LoVo (cell line): ENCODE measurements around the gene AKNA.

Source experiments
- DNase-seq: peaks from one replicate; pipeline ENCODE4 v3.0.0-alpha.2; 2016; ENCODE audit warnings: low spot score

Gene AKNA

DNA sequence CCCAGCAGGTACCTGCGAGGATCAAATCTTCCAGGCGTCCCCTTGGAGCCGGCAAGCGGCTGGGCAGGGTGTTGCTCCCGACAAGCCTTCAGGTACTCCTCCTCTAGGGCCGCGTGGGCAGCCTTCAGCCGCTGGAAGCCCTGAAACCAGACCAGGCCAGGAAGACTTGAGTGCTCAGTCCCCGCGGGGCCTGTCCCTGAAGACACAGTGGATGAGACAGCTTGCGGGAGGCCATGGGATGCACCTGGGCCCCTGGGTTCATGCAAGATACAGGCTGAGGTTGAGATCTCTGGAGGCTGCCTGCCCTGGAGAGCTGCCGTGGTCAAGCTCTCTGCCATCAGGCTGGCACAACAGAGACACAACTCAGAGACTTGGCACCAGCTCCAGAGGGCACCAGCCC is 25.4 kb downstream of the AKNA start:
- no peak for DNase-seq

DNA sequence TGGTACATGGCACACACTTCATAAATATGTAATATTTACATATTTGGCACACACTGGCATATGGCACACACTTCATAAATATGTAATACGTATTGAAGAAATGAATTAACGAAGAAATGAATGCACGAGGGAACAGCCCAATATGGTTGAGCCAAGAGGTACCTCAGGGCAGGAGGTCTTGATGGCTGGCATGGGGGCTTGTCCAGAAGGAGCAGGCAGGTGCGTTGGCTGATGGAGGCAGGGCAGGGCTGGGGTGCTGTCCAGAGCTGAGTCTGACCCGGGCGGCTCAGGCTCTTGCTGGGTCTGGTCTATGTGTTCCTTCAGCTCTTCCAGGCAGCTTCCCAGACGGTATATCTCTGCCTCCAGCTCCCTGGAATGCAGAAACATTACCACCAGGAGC is 26.2 kb downstream of the AKNA start:
- DNase-seq = no peak

DNA sequence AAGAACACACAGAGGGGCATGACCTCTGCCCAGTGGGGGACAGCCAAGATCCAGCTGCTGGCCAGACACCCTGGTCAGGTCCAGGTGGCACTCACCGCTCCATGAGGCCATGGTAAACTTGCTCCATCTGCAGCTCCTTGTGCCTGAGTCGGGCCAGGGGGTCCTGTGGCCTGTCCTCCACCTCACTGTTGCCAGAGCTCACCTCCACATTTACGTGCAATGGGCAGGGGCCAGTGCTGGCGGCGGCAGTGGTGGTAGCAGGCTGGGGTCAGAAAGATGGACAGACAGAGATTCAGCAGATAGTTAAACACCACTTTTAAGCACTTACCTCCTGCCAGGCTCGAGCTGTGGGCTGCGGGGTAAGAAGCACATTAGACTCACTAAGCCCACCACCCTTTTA is 28.0 kb downstream of the AKNA start:
- no peak for DNase-seq

DNA sequence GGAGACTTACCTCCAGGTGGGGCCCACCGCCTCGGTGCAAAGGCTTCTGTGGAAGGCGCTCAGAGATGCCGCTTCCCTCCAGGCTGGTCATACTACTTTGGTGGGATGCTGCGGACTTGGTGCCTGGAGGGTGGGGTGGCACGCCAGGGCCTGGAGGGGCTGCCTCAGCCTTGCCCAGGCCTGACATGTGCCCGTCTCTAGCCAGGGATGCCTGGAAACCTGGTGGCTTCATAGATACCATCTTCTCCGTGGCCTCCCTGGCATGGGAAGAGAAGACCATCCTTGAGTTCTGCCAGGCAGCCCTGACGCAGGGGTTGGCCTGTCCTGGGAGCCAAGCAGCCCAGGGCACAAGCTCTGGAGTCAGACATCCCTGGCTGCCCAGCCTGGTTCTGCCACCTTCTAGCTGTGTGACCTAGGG is 29.9 kb downstream of the AKNA start:
- no peak for DNase-seq

DNA sequence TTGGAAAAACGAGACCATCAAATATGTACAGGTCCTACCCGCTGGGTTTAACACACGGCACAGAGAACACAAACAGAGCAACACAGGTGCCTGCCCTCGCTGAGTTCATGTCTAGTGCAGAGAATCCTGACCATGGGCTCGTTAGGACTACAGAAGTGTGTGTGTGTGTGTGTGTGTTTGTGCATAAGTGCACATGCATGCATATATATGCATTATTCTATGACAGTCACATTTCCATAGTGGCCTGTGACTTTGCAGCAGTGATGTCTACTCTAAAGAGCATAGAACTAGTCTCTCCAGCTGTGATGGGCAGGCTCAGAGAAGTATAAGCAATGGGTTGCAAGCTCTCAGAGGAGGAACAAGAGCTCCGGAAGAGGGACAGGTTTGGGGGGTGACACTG is 30.4 kb downstream of the AKNA start:
- DNase-seq = no peak

DNA sequence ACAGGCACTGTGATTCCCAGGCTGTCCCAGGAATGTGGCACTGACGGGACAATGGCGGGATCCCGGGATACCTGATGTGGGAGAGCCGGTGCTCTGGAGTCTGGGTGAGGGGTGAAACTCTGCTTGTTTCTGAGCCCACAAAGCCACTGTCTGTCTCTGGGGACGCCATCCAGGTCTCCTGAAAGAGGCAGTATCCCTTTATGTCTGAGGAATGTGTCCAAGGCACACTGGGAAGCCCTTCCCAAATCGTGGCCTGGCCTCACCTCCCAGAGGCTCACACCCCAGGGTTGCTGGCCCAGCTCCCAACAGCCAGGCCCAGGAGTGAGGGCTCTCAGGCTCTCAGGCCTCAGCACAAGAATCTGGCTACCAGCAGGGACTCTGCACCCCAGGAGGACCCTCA is 31.0 kb downstream of the AKNA start:
- no peak for DNase-seq

DNA sequence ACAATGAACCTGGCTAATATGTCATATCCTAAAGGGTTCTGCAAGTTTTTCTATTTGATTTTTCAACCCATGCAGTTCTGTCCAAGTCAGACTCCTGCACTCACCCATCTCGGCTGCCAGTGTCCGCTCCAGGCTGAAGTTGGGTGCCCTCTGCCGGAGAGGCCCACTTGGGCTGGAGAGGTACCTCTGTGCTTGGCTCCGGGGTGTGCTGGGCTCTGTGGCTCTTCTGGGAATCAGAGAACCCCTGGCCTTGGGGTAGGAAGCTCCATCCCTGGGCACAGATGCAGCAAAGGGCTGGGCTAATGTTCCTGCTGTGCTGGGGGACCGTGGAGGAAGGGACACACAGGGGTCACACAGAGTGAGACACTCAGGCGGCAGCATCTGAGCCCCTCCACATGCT is 32.0 kb downstream of the AKNA start:
- no peak for DNase-seq

DNA sequence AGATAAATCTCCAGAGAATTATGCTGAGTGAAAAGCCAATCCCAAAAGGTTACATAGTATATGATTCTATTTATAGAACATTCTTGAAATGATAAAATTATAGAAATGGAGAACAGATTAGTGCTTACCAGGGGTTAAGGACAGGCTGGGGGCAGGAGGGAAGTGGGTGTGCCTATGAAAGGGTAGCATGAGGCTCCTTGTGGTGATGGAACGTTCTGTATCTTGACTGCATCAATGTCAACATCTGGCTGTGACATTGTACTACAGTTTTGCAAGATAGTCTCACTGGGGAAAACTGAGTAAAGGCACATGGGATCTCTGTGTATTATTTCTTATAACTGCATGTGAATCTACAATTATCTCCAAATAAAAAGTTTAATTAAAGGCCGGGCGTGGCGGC is 35.9 kb downstream of the AKNA start:
- no peak for DNase-seq

DNA sequence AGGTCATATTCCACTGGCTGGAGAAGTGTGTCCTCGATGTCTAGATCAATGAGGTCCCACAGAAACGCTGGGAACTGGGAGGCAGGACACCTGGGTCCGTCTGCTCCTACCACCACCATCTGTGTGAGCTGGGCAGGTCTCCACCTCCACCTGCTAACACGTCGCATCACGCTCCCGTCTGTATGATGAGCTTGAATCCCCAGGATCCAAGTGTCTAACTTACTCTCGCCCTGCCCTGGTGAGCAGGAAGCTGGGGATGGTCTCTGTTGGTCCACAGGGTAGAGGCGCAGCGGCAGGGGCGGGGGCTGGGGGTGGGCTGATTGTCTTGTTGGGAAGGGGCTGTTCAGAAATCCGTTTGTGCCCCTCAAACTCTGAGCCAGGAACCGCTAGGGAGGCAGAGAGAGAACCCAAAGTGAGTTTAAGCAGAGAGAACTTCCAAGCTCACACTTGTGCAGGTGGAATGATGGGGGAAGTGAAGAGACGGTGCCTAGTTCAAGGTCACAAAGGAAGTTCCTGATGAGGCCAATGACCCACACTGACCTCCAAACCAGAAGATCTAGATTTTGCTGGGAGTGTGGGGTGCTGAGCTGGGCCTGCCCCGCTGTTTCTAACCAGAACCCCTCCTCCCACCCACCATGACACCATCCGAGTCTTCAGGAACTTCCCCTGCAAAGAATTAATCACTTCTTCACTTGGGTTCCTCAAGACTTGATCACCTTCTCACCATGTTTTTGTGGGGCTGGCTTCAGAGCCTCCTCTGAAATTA is 37.0 kb downstream of the AKNA start:
- DNase-seq = no peak

DNA sequence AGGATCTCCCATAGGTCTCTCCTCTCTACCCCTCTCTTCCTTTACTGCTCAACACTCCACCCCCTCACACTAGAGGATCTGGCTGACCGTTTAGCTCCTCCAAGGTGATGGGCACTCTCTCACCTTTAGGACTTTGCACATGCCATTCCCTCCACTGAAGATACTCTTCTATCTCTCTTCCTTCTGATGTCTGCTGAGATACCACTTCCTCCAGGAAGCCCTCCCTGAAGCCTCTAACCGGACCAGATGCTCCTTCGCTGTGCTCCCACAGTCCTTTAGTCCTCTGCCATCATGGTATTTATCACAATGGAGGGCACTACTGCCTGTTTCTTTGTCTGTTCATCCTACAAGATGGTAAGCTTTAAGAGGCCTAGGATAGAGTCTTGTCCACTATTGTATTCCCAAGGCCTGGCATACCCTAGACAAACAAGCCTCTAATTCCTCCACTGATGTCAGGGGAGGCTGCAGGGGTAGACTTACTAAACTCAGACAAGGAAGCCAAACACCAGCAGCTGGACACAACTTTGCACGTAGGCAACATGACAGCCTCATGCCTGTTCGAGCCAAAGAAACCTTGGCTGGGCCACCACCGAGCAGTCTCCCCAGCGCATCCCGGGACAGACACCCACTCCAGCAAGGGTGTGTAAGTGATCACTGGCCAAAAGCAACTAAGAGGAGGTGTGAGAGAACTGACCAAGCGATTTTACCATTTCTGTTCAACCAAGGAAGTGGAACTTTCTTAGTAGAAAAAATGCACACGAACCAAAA is 37.9 kb downstream of the AKNA start:
- DNase-seq = no peak

DNA sequence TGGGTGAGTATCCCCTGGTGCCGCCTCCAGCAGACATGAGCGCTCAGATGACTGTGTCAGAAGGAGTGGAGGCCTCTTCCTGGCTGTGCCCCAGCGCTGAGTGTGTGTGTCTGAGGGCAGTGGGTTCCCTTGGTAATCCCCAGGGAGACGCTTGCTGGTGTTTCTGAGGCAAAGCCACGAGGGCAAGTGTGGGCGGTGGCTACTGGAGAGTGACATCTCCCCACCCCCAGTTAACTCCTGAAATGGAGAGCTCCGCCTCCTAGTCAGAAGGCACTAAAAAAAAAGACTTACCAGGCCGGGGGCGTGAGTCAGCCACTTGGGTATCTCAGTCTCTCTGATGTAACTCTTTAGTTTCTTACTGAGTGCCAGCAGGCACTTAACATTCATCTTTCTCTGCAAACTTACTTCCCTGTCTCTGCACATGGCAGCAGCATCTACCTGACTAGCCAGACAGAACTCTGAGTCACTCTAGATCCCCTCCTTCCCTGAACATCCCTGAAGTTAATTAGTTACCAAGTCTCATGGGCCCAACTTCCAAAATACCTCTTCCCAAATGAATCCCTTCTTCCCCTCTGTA is 38.8 kb downstream of the AKNA start:
- DNase-seq = peak; percentile 33

DNA sequence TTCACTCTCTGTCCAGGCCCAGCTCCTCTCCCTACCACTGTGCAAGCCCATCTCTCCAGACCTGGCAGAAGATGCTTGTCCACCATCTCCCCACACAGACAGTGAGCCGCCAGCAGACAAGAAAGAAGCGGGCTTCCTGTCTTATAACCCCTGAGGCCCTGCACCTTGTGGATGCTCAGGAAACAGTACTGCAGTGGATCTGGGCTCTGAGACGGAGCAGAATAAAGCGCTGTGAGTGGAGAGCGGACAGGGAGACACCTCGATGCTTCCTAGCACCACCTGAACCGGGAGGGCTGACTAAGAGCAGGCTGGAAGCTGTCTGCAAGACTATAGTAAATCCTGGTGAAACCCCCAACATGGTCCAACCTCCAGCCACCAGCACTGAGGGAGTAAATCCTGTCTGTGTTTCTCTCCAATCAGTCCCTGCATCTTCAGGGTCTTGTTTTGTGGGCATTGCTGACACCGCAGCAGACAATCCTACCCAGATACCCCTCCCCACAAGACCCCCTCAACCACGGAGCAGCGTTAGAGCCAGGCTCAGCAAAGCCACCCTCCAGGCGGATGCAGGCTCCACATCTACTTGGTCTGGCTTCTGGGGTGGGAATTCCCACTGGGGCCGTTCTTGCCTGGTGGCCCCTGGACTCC is 39.4 kb downstream of the AKNA start:
- no peak for DNase-seq

DNA sequence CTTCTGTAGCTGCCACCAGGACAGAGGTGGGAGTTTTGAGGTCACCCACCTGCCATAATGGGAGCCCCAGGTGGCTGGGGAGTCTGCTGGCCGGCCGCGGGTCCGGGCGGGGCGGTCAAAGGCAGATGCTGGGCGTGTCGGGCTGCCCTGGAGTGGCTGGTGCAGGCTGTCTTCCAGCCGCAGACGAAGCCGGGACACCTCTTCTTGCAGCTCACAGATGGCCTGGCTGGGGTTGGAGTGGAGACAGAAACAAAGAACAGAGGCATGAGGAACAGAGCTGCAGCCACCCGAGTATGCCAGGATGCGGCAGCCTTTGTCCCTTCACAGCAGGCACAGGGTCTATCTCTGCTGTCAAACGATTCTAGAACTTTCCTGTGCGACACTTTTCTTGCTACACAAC is 40.1 kb downstream of the AKNA start:
- DNase-seq = no peak

DNA sequence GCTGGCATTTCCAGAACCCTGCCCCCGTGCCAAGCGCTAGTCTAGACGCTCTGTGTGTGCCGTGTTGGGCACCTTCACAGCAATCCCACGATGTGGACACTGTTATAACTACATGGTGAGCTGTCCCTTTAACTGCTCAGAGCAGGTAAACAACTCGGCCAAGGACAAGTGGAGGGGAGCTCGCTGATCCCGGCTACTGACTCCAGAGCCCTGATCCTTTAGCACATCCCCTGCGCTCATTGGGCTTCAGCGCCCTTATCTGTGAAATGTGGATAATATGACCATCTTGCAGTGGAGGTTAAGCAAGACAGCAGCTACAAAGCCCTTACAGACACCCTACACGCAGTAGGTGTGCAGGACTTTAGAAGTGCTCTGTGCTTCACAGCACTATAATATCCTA is 41.6 kb downstream of the AKNA start:
- DNase-seq = no peak

DNA sequence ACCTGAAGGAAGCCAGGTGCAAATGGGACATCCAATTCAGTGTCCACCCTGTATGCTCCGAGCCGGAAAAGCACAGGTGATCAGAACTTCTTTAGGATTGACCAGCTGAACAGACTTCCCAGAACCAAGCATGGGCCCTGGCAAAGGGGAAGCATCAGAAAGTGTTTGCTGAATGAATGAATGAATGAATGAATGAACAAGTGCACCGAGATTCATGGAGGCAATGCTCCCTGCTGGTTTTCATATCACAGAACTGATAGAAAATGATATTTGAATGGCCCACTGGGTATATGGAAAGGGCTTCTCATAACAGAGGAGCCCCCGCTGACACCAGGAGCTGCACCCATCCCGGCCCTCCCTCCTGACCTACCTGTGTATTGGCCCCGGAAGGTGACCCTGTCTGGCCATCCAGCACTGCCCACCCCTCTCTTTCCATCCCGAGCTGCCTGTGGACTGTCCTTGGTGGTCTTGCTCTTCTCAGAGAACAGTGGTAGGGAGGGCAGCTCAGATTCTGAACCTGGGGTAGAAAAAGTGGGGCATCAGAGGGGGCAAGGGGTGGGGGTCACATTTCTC is 42.2 kb downstream of the AKNA start:
- no peak for DNase-seq

DNA sequence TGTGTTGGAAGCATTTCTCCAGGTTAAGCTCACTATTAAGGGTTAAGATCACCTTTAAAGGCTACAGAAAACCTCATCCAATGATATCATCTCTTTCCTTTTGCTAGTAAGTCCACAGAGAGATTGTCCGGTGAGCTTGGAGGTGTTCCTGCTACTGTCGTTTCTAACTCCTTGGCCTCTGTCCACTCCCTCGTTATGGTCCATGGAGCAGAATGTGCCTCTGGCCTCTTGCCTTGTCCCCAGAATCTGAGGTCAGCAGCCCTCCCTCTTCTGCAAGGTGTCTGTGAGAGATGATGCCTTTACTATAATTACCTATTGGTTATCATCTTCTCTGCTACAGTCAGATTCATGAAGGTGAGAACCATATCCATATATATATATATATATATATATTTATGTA is 43.1 kb downstream of the AKNA start:
- DNase-seq = no peak

DNA sequence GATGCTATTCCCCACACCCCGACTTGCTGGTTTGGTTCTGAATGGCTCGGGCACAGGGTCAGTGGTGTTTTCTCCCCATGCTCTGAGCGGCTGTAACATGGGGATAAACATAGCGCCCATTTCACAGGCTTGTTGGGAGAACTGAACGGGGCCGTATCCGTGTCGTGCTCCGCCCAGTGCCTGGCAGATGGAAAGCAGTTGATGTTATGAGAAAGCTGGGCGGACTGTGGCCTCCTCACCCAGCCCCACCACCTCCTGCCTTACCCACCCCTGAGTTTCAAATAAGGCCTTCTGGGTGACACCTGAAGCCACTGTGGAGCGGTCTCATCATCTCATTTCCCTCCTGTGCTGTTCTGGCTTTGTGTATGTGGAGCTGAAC is 43.6 kb downstream of the AKNA start:
- no peak for DNase-seq

DNA sequence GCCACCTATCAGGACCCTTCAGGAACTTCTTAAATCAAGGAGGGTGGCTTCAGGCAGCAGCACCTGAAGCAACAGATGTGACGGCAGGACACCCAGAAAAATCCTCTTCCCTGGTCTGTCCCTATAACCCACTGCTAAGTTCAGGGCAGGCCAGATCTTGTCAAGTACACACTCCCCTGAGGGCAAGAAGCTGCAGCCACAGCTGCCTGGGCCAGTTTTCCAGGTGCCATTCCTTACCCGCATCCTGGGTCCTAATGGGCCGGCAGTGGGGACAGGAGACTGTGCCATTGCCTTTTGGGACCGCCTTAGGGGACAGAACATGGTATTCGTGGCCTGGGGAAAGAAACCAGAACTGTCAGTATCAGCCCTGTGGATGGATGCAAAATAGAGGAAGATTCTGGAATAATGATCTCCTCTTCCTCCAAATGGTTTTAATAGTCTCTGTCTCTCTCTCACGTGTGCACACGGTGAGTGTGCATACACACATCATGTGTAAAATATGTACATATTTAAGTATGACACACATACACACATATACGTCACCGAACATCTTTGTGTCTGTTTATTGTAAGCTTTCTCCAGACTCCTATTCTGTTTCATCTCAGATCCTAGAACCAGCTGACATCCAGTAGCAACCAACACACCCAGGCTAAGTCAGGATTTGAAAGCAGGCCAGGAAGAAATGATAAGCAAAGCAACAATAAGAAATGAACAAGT is 44.2 kb downstream of the AKNA start:
- no peak for DNase-seq

DNA sequence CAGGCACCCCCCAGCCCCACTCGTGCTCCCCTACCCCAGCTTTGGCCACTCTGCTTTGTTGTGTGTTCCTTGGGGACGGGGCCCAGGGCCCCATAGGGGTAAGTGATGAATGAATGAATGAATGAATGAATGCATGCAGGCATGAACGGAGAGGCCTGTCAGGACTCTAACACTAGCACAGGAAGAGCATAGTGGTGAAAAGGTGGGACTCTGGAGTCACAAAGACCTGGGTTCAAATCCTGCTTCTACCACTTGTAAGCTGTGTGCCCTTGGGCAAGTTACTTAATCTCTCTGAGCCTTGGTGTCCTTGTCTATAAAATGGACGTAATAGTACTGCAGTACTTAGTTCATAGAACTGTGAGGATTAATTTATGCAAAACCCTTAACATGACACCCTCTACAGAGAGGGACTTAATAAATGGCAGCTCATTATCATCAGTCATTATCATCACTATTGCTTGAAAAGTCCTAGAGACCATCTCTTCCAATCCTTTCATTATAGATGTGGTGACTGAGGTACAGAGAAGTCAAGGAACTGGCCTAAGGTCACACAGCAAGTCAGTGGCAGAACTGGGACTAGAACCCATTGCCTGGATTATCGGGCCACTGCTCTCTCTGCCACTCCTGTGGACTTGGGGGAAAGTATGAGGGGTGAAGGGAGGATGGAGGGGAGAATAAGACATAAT is 44.9 kb downstream of the AKNA start:
- DNase-seq = no peak

DNA sequence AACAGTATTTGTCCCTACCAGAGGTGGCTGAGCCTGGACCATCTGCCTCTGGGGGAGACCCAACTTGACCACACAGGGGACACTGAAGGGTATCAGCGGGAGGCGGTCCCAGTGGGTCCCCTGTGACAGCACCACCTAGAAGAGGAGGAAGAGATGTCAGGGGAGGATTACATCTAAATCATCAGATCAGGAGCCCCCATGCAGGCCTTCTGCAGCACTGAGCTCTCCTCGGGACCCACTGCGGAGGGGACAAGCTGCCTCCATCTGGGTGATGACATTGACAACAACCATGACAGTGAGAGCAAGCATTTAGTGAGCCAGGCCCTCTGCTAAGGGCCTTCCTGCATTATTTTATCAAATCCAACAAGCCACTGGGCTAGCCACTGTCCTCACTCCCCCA is 45.8 kb downstream of the AKNA start:
- DNase-seq = no peak

DNA sequence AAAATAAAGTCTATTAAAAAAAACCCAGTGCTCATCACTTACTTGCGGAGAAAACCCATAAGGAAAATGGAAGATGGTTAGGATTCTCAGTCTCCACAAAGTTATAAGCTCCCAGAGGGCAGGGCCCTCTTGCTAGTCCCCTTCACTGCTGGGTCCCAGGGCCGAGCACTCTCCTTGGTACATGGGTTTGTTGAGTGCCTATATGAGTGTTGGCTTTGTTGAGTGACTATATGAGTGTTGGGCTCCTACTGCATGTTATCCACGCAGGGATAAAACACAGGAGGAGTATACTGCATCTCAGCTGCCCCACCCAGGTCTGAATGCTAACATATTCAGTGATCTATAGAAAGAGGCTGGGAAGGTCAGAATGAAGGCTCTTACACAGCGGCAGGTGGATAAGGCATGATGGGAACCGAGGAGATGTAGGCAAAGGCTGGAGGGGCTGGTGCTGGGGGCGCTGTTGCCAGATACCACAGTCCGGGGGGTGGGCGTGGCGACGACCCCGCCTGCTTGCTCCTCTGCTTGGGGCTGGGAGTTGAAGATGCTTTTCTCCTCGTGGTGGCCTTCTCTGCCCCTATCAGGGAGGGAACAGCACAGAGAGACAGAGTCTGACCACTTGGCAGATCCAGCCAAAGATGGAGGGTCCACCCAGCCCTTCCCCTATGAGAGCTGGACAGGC is 46.5 kb downstream of the AKNA start:
- no peak for DNase-seq
